Mesendoderm (in vitro differentiated cells): ENCODE data around the gene IQGAP2.

Experiments
- DNase-seq: peaks from one replicate; pipeline ENCODE4 v3.0.0; 2013
- H2AK5ac ChIP-seq: 2 replicates; pipeline ENCODE4 v1.6.1; 2013; ENCODE audit warnings: low read length, inconsistent platforms
- H2BK120ac ChIP-seq: 2 replicates; pipeline ENCODE4 v1.6.1; 2013; ENCODE audit warnings: low read depth, mild to moderate bottlenecking, low read length, moderate library complexity, mixed read lengths
- H2BK15ac ChIP-seq: replicated peaks from 2 replicates; pipeline ENCODE4 v1.6.1; 2013; ENCODE audit warnings: low read depth, mild to moderate bottlenecking, moderate library complexity
- H2BK5ac ChIP-seq: 2 replicates; pipeline ENCODE4 v1.6.1; 2013; ENCODE audit warnings: low read length, inconsistent platforms
- H3K18ac ChIP-seq: 2 replicates; pipeline ENCODE4 v1.6.1; 2013; ENCODE audit warnings: mild to moderate bottlenecking, low read length, mixed read lengths
- H3K23ac ChIP-seq: one replicate; pipeline ENCODE4 v1.6.1; 2013; ENCODE audit warnings: low read length
- H3K27ac ChIP-seq: 2 replicates; pipeline ENCODE4 v1.5.1; 2013; ENCODE audit warnings: low read depth, mild to moderate bottlenecking, inconsistent platforms, low read length, moderate library complexity
- H3K27me3 ChIP-seq: 2 replicates; pipeline ENCODE4 v1.6.1; 2013; ENCODE audit warnings: low read length, control low read depth, mild to moderate bottlenecking, inconsistent platforms; ENCODE audit not compliant: insufficient read depth, poor library complexity
- H3K36me3 ChIP-seq: 2 replicates; pipeline ENCODE4 v1.6.1; 2013; ENCODE audit warnings: low read length, inconsistent platforms; ENCODE audit not compliant: control insufficient read depth, insufficient read depth
- H3K4ac ChIP-seq: one replicate; pipeline ENCODE4 v1.6.1; 2013; ENCODE audit warnings: low read depth, mild to moderate bottlenecking, low read length, moderate library complexity
- H3K4me1 ChIP-seq: 2 replicates; pipeline ENCODE4 v1.6.1; 2013; ENCODE audit warnings: low read depth, low read length, inconsistent platforms; ENCODE audit not compliant: control insufficient read depth
- H3K4me2 ChIP-seq: 2 replicates; pipeline ENCODE4 v1.6.1; 2013; ENCODE audit warnings: low read length
- H3K4me3 ChIP-seq: 2 replicates; pipeline ENCODE4 v1.5.1; 2013; ENCODE audit warnings: mild to moderate bottlenecking, low read length
- H3K56ac ChIP-seq: one replicate; pipeline ENCODE4 v1.6.1; 2013; ENCODE audit warnings: low read length
- H3K79me1 ChIP-seq: 2 replicates; pipeline ENCODE4 v1.6.1; 2013; ENCODE audit warnings: low read length, inconsistent platforms
- H3K79me2 ChIP-seq: 2 replicates; pipeline ENCODE4 v1.6.1; 2013; ENCODE audit warnings: mild to moderate bottlenecking, low read length; ENCODE audit not compliant: control insufficient read depth, insufficient read depth
- H3K9ac ChIP-seq: 2 replicates; pipeline ENCODE4 v1.6.1; 2013; ENCODE audit warnings: low read length, inconsistent platforms
- H4K5ac ChIP-seq: one replicate; pipeline ENCODE4 v1.6.1; 2013; ENCODE audit warnings: low read length
- H4K8ac ChIP-seq: one replicate; pipeline ENCODE4 v1.6.1; 2013; ENCODE audit warnings: low read depth, mild to moderate bottlenecking, control low read depth, low read length, moderate library complexity
- WGBS: extraction: QIAGEN DNeasy Blood & Tissue Kit; methylation state at CpG from one replicate; pipeline ENCODE4 v1.1.7; 2013; ENCODE audit warnings: low lambda C conversion rate, missing lambda C conversion rate; ENCODE audit not compliant: insufficient coverage; ENCODE audit errors: extremely low coverage; 5-methylcytosine and 5-hydroxymethylcytosine counted together

IQGAP2 gene

DNA sequence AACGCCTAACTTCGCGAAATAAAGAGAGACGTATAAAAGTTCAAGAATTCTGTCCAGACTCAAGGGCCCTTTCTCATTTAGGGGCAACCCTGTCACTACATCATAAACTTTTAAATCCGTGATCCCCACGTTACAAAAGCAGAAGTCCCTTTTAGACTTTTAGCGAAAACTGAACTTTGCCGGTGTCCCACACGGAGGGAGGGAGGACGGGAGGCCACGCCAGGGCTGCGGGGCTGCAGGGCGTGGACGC lies 312.3 kb downstream of the IQGAP2 start:
- Histone ChIP-seq H3K4ac (no peak overlapping the region), H3K18ac (no peak overlapping the region)
- no CpG with 5 or more reads among the region's 14 CpGs for WGBS

DNA sequence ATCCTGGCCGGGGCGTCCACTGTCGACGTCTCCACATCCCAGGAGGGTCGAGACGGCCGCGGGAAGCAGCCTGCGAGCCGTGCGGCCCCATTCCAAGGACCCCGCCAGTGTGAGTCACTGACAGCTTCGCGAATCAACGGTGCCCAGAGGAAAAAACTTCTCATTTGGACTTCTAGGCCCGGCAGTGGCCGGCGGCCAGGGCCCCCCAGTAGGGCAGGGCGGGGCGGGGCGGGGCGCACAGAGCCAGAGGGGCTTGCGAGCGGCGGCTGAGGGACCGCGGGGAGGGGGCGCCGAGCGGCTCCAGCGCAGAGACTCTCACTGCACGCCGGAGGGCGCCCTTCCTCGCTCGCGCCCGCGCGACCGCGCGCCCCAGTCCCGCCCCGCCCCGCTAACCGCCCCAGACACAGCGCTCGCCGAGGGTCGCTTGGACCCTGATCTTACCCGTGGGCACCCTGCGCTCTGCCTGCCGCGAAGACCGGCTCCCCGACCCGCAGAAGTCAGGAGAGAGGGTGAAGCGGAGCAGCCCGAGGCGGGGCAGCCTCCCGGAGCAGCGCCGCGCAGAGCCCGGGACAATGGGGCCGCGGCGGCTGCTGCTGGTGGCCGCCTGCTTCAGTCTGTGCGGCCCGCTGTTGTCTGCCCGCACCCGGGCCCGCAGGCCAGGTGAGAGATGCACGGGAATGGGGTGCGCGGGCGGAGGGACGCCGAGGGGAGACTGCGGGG lies 312.8 kb downstream of the IQGAP2 start, which contains the start of gene F2R:
F2R (plus strand) TSS at position 391 of the 720 bp plus-strand sequence; CDS start at position 573, 182 bp downstream.
- peak within 1 kb of the TSS; percentile 60 for H3K4ac ChIP-seq
- H2BK5ac ChIP-seq, result no peak within 1 kb of the TSS
- H4K5ac ChIP-seq, result no peak within 1 kb of the TSS
- no peak within 1 kb of the TSS for H2AK5ac ChIP-seq
- H2BK120ac ChIP-seq, result peak within 1 kb of the TSS; percentile 3
- peak within 1 kb of the TSS; percentile 98 for H3K4me2 ChIP-seq
- peaks cover 5% of the 10 kb centered on the region for H3K79me2 ChIP-seq
- H4K8ac ChIP-seq, result peak within 1 kb of the TSS; percentile 68
- H2BK15ac ChIP-seq, result no peak within 1 kb of the TSS
- peak within 1 kb of the TSS; percentile 92 for H3K56ac ChIP-seq
- peaks cover 7% of the 10 kb centered on the region for H3K79me1 ChIP-seq
- peak; percentile 85 for DNase-seq
- H3K18ac ChIP-seq, result peak within 1 kb of the TSS; percentile 78
- H3K9ac ChIP-seq, result peak within 1 kb of the TSS; percentile 79
- H3K23ac ChIP-seq, result peak within 1 kb of the TSS; percentile 89
- peaks cover 2% of the 10 kb centered on the region for H3K4me1 ChIP-seq
- no peaks in the 10 kb centered on the region for H3K27me3 ChIP-seq
- peak within 1 kb of the TSS; percentile 81 for H3K4me3 ChIP-seq
- no peaks in the 10 kb centered on the region for H3K36me3 ChIP-seq
- no peak within 1 kb of the TSS for H3K27ac ChIP-seq
- no CpG with 5 or more reads among the region's 82 CpGs for WGBS

More for the DNA sequence above, 312.3 kb downstream of the IQGAP2 start:
- peak overlapping the region; percentile 86 for H3K56ac ChIP-seq
- H2AK5ac ChIP-seq, result no peak overlapping the region
- peak overlapping the region; percentile 72 for H3K9ac ChIP-seq
- no peak overlapping the region for H4K8ac ChIP-seq
- peaks cover 2% of the 10 kb centered on the region for H3K4me1 ChIP-seq
- no peak overlapping the region for H2BK120ac ChIP-seq
- no peak overlapping the region for H2BK15ac ChIP-seq
- no peak overlapping the region for H3K23ac ChIP-seq
- H3K4me2 ChIP-seq, result peak overlapping the region; percentile 98
- peak overlapping the region; percentile 51 for H3K4me3 ChIP-seq
- H3K36me3 ChIP-seq, result no peaks in the 10 kb centered on the region
- no peak overlapping the region for H2BK5ac ChIP-seq
- H3K79me1 ChIP-seq, result peaks cover 7% of the 10 kb centered on the region
- no peak for DNase-seq
- no peak overlapping the region for H3K27ac ChIP-seq
- H3K27me3 ChIP-seq, result no peaks in the 10 kb centered on the region
- no peak overlapping the region for H4K5ac ChIP-seq
- H3K79me2 ChIP-seq, result peaks cover 5% of the 10 kb centered on the region

DNA sequence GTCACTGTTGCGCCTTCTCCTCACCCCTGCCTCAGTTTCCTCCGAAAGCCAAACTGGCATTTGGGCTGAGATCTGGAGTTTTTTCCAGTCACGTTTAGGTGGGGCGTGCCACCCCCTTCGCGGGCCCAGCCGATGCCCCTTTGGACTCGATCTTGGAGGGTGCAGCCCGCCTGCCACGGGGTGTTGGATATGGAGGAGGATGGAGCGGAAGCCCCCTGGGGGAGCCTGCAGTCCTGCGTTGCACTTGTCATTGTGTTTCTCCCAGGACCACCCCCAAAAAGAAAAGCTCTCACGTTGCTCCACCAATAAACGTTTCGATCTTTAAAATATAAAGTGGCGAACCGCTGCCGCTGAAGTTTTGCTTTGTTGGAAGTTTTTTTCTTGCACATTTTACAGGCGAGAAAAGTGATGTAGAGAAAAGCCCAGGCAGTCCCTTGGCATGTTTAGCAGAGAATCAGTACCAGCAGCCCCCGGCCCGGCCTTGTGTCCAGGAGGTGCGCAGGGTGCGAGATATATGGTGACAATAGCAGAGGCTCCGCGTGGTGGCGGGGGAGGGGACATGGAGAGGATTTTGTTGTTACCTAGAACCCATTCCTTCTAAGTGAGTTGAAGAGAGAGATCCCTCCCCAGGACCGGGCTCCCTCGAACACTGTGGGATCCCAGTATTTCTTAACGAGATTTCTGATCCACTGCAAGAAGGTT lies 313.5 kb downstream of the IQGAP2 start:
- Histone ChIP-seq H3K4me2 (peak overlapping the region; percentile 79), H3K56ac (peak overlapping the region; percentile 92), H3K18ac (peak overlapping the region; percentile 78), H3K4ac (peak overlapping the region; percentile 60), H3K79me2 (peaks cover 5% of the 10 kb centered on the region), H2BK5ac (no peak overlapping the region), H4K5ac (no peak overlapping the region), H3K27ac (no peak overlapping the region), H3K79me1 (peaks cover 7% of the 10 kb centered on the region), H2AK5ac (no peak overlapping the region), H3K36me3 (no peaks in the 10 kb centered on the region), H3K23ac (peak overlapping the region; percentile 89), H3K27me3 (no peaks in the 10 kb centered on the region), H4K8ac (no peak overlapping the region), H3K4me3 (peak overlapping the region; percentile 81), H3K4me1 (peaks cover 2% of the 10 kb centered on the region), H2BK120ac (peak overlapping the region; percentile 3), H3K9ac (peak overlapping the region; percentile 79), H2BK15ac (no peak overlapping the region)
- WGBS, result no CpG with 5 or more reads among the region's 29 CpGs
- peak; percentile 56 for DNase-seq

DNA sequence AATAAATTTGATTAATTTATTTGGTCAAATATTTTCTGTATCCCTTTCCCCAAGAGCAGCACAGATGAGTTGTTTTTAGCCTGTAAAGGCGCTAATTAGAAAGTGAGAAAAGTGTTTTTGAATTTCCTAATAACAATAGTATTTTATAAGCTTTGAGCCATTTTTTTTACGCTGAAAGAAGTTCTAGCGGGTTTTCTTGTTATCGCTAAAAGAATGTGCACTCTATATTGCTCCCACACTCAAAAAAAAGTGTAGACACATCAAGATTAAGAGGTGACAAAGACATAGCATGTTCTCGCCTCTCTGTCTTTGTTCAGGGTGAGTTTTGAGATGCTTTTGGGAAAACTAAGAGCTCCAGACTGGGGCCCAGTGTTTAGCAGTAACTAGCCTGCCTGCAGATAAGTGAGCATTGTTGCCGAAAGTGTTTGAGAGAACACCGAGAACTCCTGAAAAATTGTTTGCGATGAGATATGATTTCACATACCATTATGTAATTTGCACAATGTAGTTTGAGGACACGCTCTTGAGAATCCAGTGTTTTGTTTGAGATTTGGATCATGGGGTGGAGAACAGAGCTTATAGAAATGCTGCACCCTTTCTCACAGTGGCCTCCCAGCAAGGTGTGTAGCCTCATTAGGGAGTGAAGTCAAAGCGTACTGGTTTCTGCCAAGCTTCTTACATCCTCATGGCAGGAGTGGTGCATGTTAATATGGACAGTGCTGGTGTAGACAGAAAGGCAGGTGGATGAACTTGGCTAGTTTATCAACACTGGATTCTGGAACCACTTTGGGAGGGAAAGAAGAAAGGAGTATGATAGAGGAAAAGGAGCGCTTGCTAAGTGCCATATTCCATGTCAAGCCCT lies 314.4 kb downstream of the IQGAP2 start:
- peaks cover 7% of the 10 kb centered on the region for H3K79me1 ChIP-seq
- no peaks in the 10 kb centered on the region for H3K27me3 ChIP-seq
- WGBS, result no CpG with 5 or more reads among the region's 11 CpGs
- H3K4me2 ChIP-seq, result peak overlapping the region; percentile 7
- DNase-seq, result no peak
- H3K23ac ChIP-seq, result no peak overlapping the region
- peak overlapping the region; percentile 79 for H3K9ac ChIP-seq
- H2BK15ac ChIP-seq, result no peak overlapping the region
- H2AK5ac ChIP-seq, result no peak overlapping the region
- no peak overlapping the region for H4K8ac ChIP-seq
- no peak overlapping the region for H2BK5ac ChIP-seq
- H3K4ac ChIP-seq, result no peak overlapping the region
- H3K4me1 ChIP-seq, result peaks cover 2% of the 10 kb centered on the region
- H3K18ac ChIP-seq, result no peak overlapping the region
- no peak overlapping the region for H2BK120ac ChIP-seq
- H4K5ac ChIP-seq, result no peak overlapping the region
- peak overlapping the region; percentile 29 for H3K56ac ChIP-seq
- H3K4me3 ChIP-seq, result no peak overlapping the region
- no peaks in the 10 kb centered on the region for H3K36me3 ChIP-seq
- no peak overlapping the region for H3K27ac ChIP-seq
- H3K79me2 ChIP-seq, result peaks cover 5% of the 10 kb centered on the region

DNA sequence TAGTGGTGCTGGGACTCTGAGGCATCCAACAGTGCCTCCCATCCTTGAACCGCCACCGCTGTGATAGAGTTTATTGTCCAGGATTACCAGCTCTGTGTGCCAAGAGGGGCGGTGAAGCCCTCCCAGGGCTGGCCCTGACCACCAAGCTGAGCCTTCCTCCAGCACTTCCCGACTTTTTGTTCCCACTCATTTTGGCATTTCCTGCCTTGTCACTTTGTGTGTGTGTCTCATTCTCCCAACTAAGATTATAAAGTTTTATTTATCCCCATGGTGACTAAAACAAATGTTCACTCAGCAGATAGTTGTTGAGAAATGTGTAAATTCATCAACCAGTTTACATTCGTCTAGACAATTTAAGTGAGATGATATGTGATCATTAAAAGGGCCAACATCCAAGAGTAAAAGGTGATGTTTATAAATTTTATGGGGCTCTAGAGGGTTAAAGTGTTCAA lies 315.3 kb downstream of the IQGAP2 start:
- Histone ChIP-seq H3K79me1 (peaks cover 10% of the 10 kb centered on the region), H3K4me1 (peaks cover 2% of the 10 kb centered on the region), H3K36me3 (no peaks in the 10 kb centered on the region), H3K23ac (no peak overlapping the region), H3K4me3 (no peak overlapping the region), H3K27me3 (no peaks in the 10 kb centered on the region), H3K4ac (no peak overlapping the region), H2BK120ac (no peak overlapping the region), H3K9ac (no peak overlapping the region), H4K8ac (no peak overlapping the region), H4K5ac (no peak overlapping the region), H3K18ac (no peak overlapping the region), H3K27ac (no peak overlapping the region), H2BK15ac (no peak overlapping the region), H3K56ac (no peak overlapping the region), H3K4me2 (no peak overlapping the region), H2BK5ac (no peak overlapping the region), H2AK5ac (no peak overlapping the region), H3K79me2 (peaks cover 9% of the 10 kb centered on the region)
- no CpG with 5 or more reads among the region's 5 CpGs for WGBS
- DNase-seq, result no peak
